ENCODE results near the gene EGFLAM. TPM values are rescaled to one million over a fixed set of nuclear protein-coding genes. Genes with fewer than 3 reads are reported as not detected.

Gene EGFLAM
- total and polyA plus RNA-seq, 5 donors: 2.4 to 4.5 (median 3.4) TPM

DNA sequence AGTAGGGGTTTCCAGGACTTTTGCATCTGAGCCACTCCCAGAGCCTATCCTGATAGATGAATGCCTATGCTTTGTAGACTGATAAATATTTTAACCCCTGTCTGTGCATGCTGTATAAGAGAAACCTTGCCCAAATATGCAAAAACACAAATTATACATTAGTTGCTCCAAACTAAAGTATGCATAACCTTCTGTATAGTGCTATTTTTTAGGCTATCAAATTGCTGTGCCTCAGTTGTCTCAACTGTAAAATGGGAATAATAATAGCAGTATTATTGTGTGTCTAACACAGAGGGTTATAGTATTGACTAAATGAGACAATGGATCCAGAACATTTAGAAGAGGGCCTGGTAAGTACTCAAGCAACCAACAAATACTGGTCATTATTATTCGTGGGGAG lies 180.4 kb downstream of the EGFLAM start:
- intact Hi-C loops (cut with DNase I): loop anchor here in 1 of 4 donors (10.0 kb wide), 1 partner anchor 226 kb away; no protein-coding TSS in a partner anchor
- H3K9me3 ChIP-seq (ENCODE audit: control insufficient read depth, low read length): peaks cover 2% of the 10 kb centered on the region
- H3K4me1 ChIP-seq (ENCODE audit: control insufficient read depth, insufficient read depth, low read length): no peaks in the 10 kb centered on the region
- no peak for DNase-seq
- no peaks in the 10 kb centered on the region for H3K27me3 ChIP-seq (ENCODE audit: control insufficient read depth, insufficient read depth)
- H3K27ac ChIP-seq (ENCODE audit: low read length): no peak overlapping the region
- no peak for ATAC-seq
- 97% methylated on average over 1 of the region's 1 CpG for WGBS
- H3K4me3 ChIP-seq (ENCODE audit: low read length): no peak overlapping the region

DNA sequence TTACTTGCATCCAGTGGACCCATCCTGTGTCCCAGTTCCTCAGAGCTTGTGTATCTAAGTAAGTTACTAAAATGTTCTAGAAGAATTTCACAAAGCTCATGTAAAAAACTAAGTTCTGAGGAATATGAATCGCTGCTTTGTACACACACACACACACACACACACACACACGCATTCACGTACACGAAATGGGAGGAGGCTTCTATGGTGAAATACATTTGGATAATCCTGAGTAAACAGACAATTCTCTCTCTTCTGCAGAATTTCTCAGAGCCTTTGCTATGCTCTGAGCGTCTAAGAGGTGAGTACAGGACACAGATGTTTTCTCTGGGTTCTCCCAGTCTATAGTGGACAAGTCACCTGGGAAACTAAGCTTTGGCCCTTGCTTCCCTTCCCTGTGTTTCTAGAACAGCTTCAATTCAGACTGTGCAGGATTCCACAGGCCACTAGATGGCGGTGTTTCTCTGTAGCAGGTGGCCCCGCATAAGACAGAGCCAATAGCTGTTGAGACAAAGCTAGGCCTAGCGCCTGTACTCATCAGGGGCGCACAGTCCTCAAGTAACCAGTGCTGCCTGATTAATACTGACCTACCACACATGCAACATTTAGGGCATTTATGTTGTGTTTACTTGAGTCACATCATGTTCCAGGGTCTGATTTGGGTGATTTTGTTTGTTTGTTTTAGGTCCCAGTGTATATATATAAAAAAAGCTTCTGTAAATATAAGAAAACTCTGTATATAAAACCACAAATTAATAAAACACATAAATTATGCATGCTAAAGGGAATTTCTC lies 183.3 kb downstream of the EGFLAM start:
- no peaks in the 10 kb centered on the region for H3K27me3 ChIP-seq (ENCODE audit: control insufficient read depth, insufficient read depth)
- H3K4me3 ChIP-seq (ENCODE audit: low read length): no peak overlapping the region
- no peak overlapping the region for H3K27ac ChIP-seq (ENCODE audit: low read length)
- 27% methylated on average over 9 of the region's 9 CpGs for WGBS
- ATAC-seq (peak; percentile 92 to 93), DNase-seq (peak; percentile 87 to 94 (median 87))
- no peaks in the 10 kb centered on the region for H3K4me1 ChIP-seq (ENCODE audit: control insufficient read depth, insufficient read depth, low read length)
- H3K9me3 ChIP-seq (ENCODE audit: control insufficient read depth, low read length): peaks cover 2% of the 10 kb centered on the region
- intact Hi-C loops (cut with DNase I): loop anchor here (2.0 to 10.0 kb wide), 6 partner anchors 103 to 373 kb away; partner anchors contain the start of gene LIFR (in 1 of the 4)

DNA sequence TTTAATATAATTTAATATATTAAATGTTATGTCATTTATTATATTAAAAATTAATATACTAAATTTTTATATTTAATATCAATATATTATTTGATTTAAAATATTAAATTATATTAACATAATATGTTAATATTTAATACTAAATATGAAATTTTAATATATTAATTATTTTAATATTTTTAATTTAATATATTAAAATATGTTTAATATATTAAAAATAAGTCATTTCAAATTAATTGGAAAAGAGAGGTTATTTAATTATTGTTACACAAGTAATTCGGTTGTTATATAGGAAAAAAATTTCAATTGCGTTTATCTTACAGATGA lies 183.9 kb downstream of the EGFLAM start:
- intact Hi-C loops (cut with DNase I): loop anchor here in 3 of 4 donors (5.0 to 10.0 kb wide), 5 partner anchors 103 to 373 kb away; partner anchors contain the start of gene LIFR (in 1 of the 3)
- ATAC-seq (no peak), DNase-seq (no peak)
- no peak overlapping the region for H3K4me3 ChIP-seq (ENCODE audit: low read length)
- no peaks in the 10 kb centered on the region for H3K4me1 ChIP-seq (ENCODE audit: control insufficient read depth, insufficient read depth, low read length)
- no peaks in the 10 kb centered on the region for H3K27me3 ChIP-seq (ENCODE audit: control insufficient read depth, insufficient read depth)
- 94% methylated on average over 2 of the region's 2 CpGs for WGBS
- H3K27ac ChIP-seq (ENCODE audit: low read length): no peak overlapping the region
- H3K9me3 ChIP-seq (ENCODE audit: control insufficient read depth, low read length): peaks cover 2% of the 10 kb centered on the region

DNA sequence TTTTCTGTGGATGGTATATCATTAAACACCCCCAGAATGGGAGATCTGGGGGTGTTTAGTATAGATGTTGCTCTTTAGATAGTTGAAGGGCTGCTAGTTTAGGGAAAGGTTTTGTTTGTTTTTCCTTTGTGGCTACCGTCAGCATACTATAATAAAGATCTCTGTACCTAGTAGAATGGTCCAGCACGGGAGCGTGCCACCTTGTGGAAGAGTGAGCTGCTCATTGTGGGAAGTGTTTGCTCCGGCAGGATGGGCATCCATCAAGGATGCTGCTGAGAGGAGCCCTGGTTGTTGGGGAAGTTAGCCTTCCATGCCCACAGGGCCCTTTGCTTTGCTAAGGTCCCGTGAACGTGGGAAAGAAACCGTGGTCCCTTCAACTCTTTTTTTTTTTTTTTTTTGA lies 185.0 kb downstream of the EGFLAM start:
- Histone ChIP-seq H3K27me3 (ENCODE audit: control insufficient read depth, insufficient read depth) (no peaks in the 10 kb centered on the region), H3K9me3 (ENCODE audit: control insufficient read depth, low read length) (peaks cover 2% of the 10 kb centered on the region), H3K4me3 (ENCODE audit: low read length) (no peak overlapping the region), H3K27ac (ENCODE audit: low read length) (no peak overlapping the region), H3K4me1 (ENCODE audit: control insufficient read depth, insufficient read depth, low read length) (peaks cover 2% of the 10 kb centered on the region)
- DNase-seq: no peak
- ATAC-seq: no peak
- intact Hi-C loops (cut with DNase I): loop anchor here in 3 of 4 donors (5.0 to 10.0 kb wide), 5 partner anchors 101 to 371 kb away; partner anchors contain the start of gene LIFR (in 1 of the 3)
- 94% methylated on average over 7 of the region's 7 CpGs for WGBS

DNA sequence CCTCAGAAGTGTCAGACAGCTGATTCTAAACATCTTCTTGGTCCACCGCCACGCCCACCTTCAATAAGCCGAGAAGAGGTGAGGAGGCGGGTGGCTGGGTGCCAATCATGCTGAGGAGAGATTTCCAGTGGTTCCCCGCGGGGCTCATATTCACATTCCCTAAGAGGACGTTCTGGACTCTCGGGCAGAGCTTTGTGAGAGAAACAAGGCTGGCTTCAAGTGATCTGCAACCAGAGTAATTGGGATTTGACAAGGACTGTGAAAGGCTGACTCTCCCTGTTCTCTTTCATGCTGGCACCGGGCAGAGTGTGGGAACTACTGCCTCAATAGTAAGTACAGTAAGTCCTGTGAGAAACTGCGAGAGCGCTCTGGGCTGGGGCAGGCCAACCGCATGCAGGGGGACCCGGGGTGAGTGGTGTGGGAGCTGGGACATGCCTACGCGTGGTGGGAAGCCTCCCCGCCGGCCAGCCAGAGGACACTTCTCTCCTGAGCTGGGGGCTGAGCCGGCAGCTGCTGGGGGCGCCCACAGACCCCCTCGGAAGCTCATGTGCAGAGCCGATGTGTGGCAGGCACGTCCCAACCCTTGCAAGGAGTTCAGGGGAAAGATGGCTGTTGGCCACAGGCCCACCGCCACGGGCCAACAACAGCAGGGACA lies 187.1 kb downstream of the EGFLAM start:
- Histone ChIP-seq H3K27ac (ENCODE audit: low read length) (peak overlapping the region; percentile 0), H3K9me3 (ENCODE audit: control insufficient read depth, low read length) (no peaks in the 10 kb centered on the region), H3K27me3 (ENCODE audit: control insufficient read depth, insufficient read depth) (no peaks in the 10 kb centered on the region), H3K4me3 (ENCODE audit: low read length) (peak overlapping the region; percentile 0), H3K4me1 (ENCODE audit: control insufficient read depth, insufficient read depth, low read length) (peaks cover 9% of the 10 kb centered on the region)
- DNase-seq (peak; percentile 68 to 82 (median 73)), ATAC-seq (peak; percentile 53 to 63)
- 57% methylated on average over 24 of the region's 24 CpGs for WGBS
- intact Hi-C loops (cut with DNase I): loop anchor here (5.0 to 10.0 kb wide), 5 partner anchors 99 to 369 kb away; partner anchors contain the start of gene LIFR (in 1 of the 4)

DNA sequence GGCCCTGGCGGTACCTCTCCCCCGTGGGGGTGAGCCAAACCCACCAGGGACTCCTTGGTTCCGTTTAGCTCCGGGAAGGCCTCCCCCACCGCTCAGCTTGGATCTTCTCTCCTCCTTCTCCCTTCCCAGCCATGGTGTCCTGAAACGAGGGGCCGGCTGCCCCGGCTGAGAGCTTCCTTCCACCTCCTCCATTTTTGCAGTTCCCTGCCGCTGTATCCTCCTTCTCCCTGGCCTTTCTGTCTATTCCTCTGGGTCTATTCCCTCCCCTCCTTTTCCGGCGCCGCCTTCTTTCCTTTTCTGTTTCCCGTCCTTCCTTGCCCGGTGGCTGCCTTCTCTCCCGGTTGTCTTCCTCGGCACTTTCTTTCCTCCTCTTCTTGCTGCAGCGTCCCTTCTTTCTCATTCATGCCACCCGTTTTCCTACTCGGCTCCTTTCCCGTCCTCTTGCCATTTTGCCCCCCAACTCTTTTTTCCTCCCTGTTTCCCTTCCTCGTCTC lies 187.7 kb downstream of the EGFLAM start:
- ATAC-seq (peak; percentile 9 to 21), DNase-seq (peak in 2 of 3 donors; percentile 39 to 64)
- no peaks in the 10 kb centered on the region for H3K9me3 ChIP-seq (ENCODE audit: control insufficient read depth, low read length)
- H3K27me3 ChIP-seq (ENCODE audit: control insufficient read depth, insufficient read depth): no peaks in the 10 kb centered on the region
- H3K27ac ChIP-seq (ENCODE audit: low read length): peak overlapping the region; percentile 0
- intact Hi-C loops (cut with DNase I): loop anchor here (5.0 to 10.0 kb wide), 5 partner anchors 99 to 369 kb away; partner anchors contain the start of gene LIFR (in 1 of the 4)
- H3K4me3 ChIP-seq (ENCODE audit: low read length): peak overlapping the region; percentile 1
- H3K4me1 ChIP-seq (ENCODE audit: control insufficient read depth, insufficient read depth, low read length): peaks cover 13% of the 10 kb centered on the region
- WGBS: 62% methylated on average over 21 of the region's 21 CpGs

DNA sequence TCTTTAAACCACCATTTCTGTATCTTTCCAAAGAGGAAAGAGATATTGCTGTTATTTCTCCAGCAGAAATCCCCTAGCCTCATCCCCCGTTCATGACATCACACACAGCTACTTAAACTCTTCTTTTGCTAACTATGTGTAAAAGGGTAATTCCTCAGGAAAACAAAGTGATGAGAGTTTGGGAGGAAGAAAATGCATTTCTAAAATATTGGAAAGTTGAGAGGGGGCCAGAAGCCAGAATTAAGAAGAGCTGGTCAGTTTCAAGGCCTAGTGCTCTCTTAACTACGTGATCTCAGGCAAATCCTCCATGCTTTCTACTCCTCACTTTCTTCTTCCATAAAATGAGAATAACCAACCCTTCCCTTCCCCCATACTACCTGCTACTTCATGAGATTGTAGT lies 188.7 kb downstream of the EGFLAM start:
- H3K27me3 ChIP-seq (ENCODE audit: control insufficient read depth, insufficient read depth): no peaks in the 10 kb centered on the region
- WGBS: 83% methylated on average over 2 of the region's 2 CpGs
- ATAC-seq: no peak

DNA sequence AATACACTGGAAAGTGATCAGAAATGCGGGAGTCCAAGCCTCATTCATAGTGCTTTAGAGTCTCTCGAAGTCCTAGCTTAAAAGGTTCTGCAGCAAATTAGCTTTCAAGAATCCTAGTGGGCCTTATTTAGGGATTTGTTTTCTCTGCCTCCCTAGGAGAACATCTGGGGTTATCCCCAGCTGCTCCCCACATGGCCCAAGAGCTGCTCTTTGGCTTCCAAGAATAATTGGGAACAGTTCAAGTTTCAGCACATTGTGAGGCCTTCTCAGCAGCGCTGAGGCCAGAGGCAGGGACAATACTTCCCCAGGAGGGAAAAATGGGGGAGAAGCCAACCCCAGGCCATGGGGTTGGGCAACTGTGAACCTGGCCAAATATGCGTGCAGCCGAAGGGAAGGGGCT lies 189.4 kb downstream of the EGFLAM start:
- Histone ChIP-seq H3K27ac (ENCODE audit: low read length) (peak overlapping the region; percentile 3), H3K9me3 (ENCODE audit: control insufficient read depth, low read length) (no peaks in the 10 kb centered on the region), H3K27me3 (ENCODE audit: control insufficient read depth, insufficient read depth) (no peaks in the 10 kb centered on the region), H3K4me3 (ENCODE audit: low read length) (no peak overlapping the region), H3K4me1 (ENCODE audit: control insufficient read depth, insufficient read depth, low read length) (peaks cover 13% of the 10 kb centered on the region)
- peak; percentile 48 to 78 (median 66) for DNase-seq
- peak; percentile 55 to 81 for ATAC-seq
- intact Hi-C loops (cut with DNase I): loop anchor here (5.0 to 10.0 kb wide), 5 partner anchors 97 to 367 kb away; partner anchors contain the start of gene LIFR (in 1 of the 4)
- 50% methylated on average over 5 of the region's 5 CpGs for WGBS

More for the DNA sequence above, 188.7 kb downstream of the EGFLAM start:
- H3K4me1 ChIP-seq (ENCODE audit: control insufficient read depth, insufficient read depth, low read length): peaks cover 13% of the 10 kb centered on the region
- no peak overlapping the region for H3K4me3 ChIP-seq (ENCODE audit: low read length)
- intact Hi-C loops (cut with DNase I): loop anchor here (5.0 to 10.0 kb wide), 5 partner anchors 98 to 368 kb away; partner anchors contain the start of gene LIFR (in 1 of the 4)
- no peak for DNase-seq
- H3K27ac ChIP-seq (ENCODE audit: low read length): peak overlapping the region; percentile 3
- H3K9me3 ChIP-seq (ENCODE audit: control insufficient read depth, low read length): no peaks in the 10 kb centered on the region

DNA sequence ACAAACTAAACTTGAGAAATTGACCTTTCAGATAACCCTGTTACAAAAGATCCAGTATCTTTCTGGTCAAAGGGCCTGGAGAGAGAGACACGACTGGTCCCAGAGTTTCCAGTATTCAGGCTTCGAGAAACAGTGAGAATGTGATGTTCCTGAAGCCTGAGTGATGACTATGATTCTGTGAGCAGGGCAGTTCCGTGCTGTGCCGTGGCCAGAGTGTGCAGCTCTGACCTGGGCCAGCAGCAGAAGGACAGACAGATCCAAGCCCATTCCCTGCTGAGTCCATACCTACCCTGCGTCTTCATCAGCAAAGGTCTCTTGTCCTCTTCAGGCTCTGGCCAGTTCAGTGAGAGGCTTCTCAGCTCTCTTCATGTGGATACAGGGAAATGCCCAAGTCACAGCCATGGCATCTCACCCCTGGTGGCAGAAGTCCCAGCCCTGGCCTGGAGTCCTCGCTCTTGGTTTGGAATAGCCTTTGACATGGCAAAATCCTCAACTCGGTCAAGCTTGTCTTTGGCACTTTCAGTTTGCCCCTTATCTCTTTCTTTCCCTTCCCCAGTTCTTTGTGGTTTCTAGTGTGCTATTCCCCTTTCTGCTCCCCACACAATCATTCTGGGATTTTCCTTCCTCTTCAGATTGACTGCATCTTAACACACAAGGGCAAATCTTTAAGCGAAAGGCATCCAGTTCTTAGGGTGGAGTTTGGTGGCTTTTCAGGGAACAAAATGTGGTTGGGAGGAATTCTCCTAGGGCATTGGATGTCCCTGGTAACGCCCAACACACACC lies 190.4 kb downstream of the EGFLAM start:
- Histone ChIP-seq H3K4me3 (ENCODE audit: low read length) (no peak overlapping the region), H3K27me3 (ENCODE audit: control insufficient read depth, insufficient read depth) (no peaks in the 10 kb centered on the region), H3K9me3 (ENCODE audit: control insufficient read depth, low read length) (no peaks in the 10 kb centered on the region), H3K4me1 (ENCODE audit: control insufficient read depth, insufficient read depth, low read length) (peaks cover 13% of the 10 kb centered on the region), H3K27ac (ENCODE audit: low read length) (no peak overlapping the region)
- WGBS: 66% methylated on average over 9 of the region's 9 CpGs
- DNase-seq (peak in 2 of 3 donors; percentile 52 to 71), ATAC-seq (peak; percentile 17 to 34)
- intact Hi-C loops (cut with DNase I): loop anchor here (5.0 to 10.0 kb wide), 5 partner anchors 96 to 366 kb away; partner anchors contain the start of gene LIFR (in 1 of the 4)

DNA sequence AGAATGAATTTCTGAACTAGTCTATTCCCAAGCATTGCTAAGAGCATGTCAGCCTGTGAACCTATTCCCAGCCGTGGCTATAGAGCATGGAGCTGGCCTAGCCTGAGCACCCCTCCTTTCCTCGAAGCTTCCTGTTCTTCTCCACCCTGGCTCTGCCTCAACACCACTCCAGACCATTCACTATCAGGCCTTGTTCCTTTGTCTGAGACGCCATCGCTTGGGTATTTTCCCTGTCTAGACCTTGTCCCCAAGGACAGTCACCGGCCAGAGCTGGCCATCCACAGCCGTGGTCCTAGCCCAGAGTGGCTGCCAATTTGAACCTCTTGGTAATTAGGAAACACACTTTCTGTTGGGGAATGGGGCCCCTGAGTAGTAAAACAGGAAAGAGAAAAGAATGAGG lies 192.3 kb downstream of the EGFLAM start:
- DNase-seq: peak in 2 of 3 donors; percentile 27 to 64
- Histone ChIP-seq H3K27me3 (ENCODE audit: control insufficient read depth, insufficient read depth) (no peaks in the 10 kb centered on the region), H3K9me3 (ENCODE audit: control insufficient read depth, low read length) (no peaks in the 10 kb centered on the region), H3K4me1 (ENCODE audit: control insufficient read depth, insufficient read depth, low read length) (peaks cover 13% of the 10 kb centered on the region), H3K4me3 (ENCODE audit: low read length) (no peak overlapping the region), H3K27ac (ENCODE audit: low read length) (no peak overlapping the region)
- intact Hi-C loops (cut with DNase I): no loop called here
- 55% methylated on average over 6 of the region's 6 CpGs for WGBS
- ATAC-seq: peak; percentile 23 to 32

All from right cardiac atrium (tissue), 5 donors.